K562 (cell line): ENCODE measurements around the gene ABCD4. TPM values are rescaled to one million over a fixed set of nuclear protein-coding genes. Genes with fewer than 3 reads are reported as not detected.

Experiments
- AFF1 ChIP-seq, 2 experiments: fragments of 450-650 bp; IDR thresholded peaks; 2 replicates each; pipeline ENCODE4 v1.6.1; 2018; ENCODE audit warnings: mild to moderate bottlenecking in 2 of 2, low read depth in 1 of 2; ENCODE audit not compliant: partially characterized antibody in 2 of 2
- ASH1L ChIP-seq: fragments of 450-650 bp; IDR thresholded peaks from 2 replicates; pipeline ENCODE4 v1.6.1; 2018; ENCODE audit warnings: borderline replicate concordance, mild to moderate bottlenecking, low read depth; ENCODE audit not compliant: partially characterized antibody
- ATF1 ChIP-seq, 2 experiments: fragments of 450-650 bp in 1 of 2; IDR thresholded peaks; 2 replicates each; pipeline ENCODE4 v1.6.1; 2016; ENCODE audit warnings: missing compliant biosample characterization in 1 of 2, missing genetic modification characterization in 1 of 2
- CREBBP ChIP-seq: IDR thresholded peaks from one replicate; pipeline ENCODE4 v1.6.1; 2012; ENCODE audit warnings: low read depth, mild to moderate bottlenecking, control low read depth, inconsistent platforms, low read length
- ELF2 ChIP-seq: fragments of 250-450 bp; sonication (Bioruptor Pico); IDR thresholded peaks from 2 replicates; pipeline ENCODE4 v1.5.0; 2021; ENCODE audit warnings: mild to moderate bottlenecking
- ETV5 ChIP-seq: sonication (generic); formaldehyde crosslinking; IDR thresholded peaks from 2 replicates; pipeline ENCODE4 v1.4.0; 2020; ENCODE audit warnings: low read depth, mild to moderate bottlenecking, missing genetic modification reagents
- ILK ChIP-seq: fragments of 450-650 bp; IDR thresholded peaks from 2 replicates; pipeline ENCODE4 v1.6.1; 2016; ENCODE audit warnings: missing genetic modification characterization, low read depth, mild to moderate bottlenecking, missing compliant biosample characterization, moderate library complexity, borderline replicate concordance
- KAT7 ChIP-seq: sonication (generic); formaldehyde crosslinking; IDR thresholded peaks from 2 replicates; pipeline ENCODE4 v1.8.0; 2022; ENCODE audit warnings: missing genetic modification reagents, mild to moderate bottlenecking, borderline replicate concordance
- NFE2L1 ChIP-seq: fragments of 450-650 bp; IDR thresholded peaks from 2 replicates; pipeline ENCODE4 v1.6.1; 2016; ENCODE audit warnings: missing genetic modification characterization, low read depth, mild to moderate bottlenecking, missing compliant biosample characterization, moderate library complexity, borderline replicate concordance
- PML ChIP-seq: IDR thresholded peaks from 2 replicates; pipeline ENCODE4 v1.6.1; 2012; ENCODE audit warnings: low read length, inconsistent platforms
- RB1 ChIP-seq: fragments of 450-650 bp; IDR thresholded peaks from 2 replicates; pipeline ENCODE4 v1.6.1; 2017; ENCODE audit warnings: low read depth, mild to moderate bottlenecking
- RBFOX2 ChIP-seq: fragments of 200-400 bp; formaldehyde crosslinking; IDR thresholded peaks from 2 replicates; pipeline ENCODE4 v1.6.1; 2017; ENCODE audit warnings: low read depth, mild to moderate bottlenecking, low read length, moderate library complexity
- ZHX1 ChIP-seq: fragments of 150-350 bp; conservative IDR thresholded peaks from 2 replicates; pipeline ENCODE4 v1.6.1; 2014; ENCODE audit warnings: low read length
- ZNF134 ChIP-seq: fragments of 250-450 bp; sonication (Bioruptor Pico); conservative IDR thresholded peaks from 2 replicates; pipeline ENCODE4 v1.4.0; 2020
- ZNF224 ChIP-seq: sonication (generic); formaldehyde crosslinking; IDR thresholded peaks from 2 replicates; pipeline ENCODE4 v1.8.0; 2022; ENCODE audit warnings: mild to moderate bottlenecking, missing genetic modification reagents
- ZNF324 ChIP-seq: fragments of 250-450 bp; sonication (Bioruptor Pico); IDR thresholded peaks from 2 replicates; pipeline ENCODE4 v1.4.0; 2020; ENCODE audit warnings: mild to moderate bottlenecking
- ZNF639 ChIP-seq, 2 experiments: fragments of 200-800 bp in 1 of 2; sonication (Bioruptor generic) in 1 of 2; sonication (generic) in 1 of 2; formaldehyde crosslinking in 1 of 2; IDR thresholded peaks in 1 of 2; conservative IDR thresholded peaks in 1 of 2; 2 replicates each; pipeline versions ENCODE4 v1.5.0 to v1.6.1; 2016 to 2020; ENCODE audit warnings: missing compliant biosample characterization in 1 of 2, missing genetic modification characterization in 1 of 2, missing genetic modification reagents in 1 of 2
- ZNF764 ChIP-seq: fragments of 250-450 bp; sonication (Bioruptor Pico); IDR thresholded peaks from 2 replicates; pipeline ENCODE4 v1.4.0; 2020; ENCODE audit warnings: low read depth, mild to moderate bottlenecking, moderate library complexity
- polyA plus RNA-seq, 8 experiments: library from polyadenylated mRNA; depleted of rRNA in 4 of 8; stranded (reverse) in 5 of 8; unstranded in 3 of 8; fragments of >200 nt; fragmentation: Nextera tagmentation in 2 of 8; fragmentation: Illumina TruSeq in 1 of 8; extraction: Ambion mirVana in 2 of 8; extraction: Trizol in 1 of 8; gene quantifications; 2 replicates each; pipeline versions ENCODE4 v1.2.1 to v1.2.3, GENCODE V29; 2011 to 2014; ENCODE audit warnings: inconsistent platforms in 1 of 8, missing spikeins in 1 of 8
- total RNA-seq, 7 experiments: library from RNA; depleted of rRNA in 6 of 7; stranded (reverse); fragments of >200 nt in 6 of 7; fragmentation: Illumina TruSeq in 2 of 7; extraction: Trizol in 2 of 7; gene quantifications; 2 replicates each; pipeline versions ENCODE4 v1.2.1 to v1.2.3, GENCODE V29; 2011 to 2021; ENCODE audit warnings: low replicate concordance in 1 of 7

Gene ABCD4
- total and polyA plus RNA-seq, 9 of the 15 experiments (the other 6 are each of a cell fraction or from before 2014, with no cell fraction given), result 3.5 to 17.2 (median 12.4) TPM

- TF ChIP-seq ELF2 (CRISPR knock-in tag), result 0 out of 2 replicates have a peak, but pooled peaks have one; percentile 18
- TF ChIP-seq ZNF639 (CRISPR knock-in tag; conservative IDR thresholded peaks at IDR 0.05 in 1 of 2, IDR thresholded peaks at IDR 0.05 in 1 of 2), result 0 out of 4 replicates have a peak, but pooled peaks of 1 of the 2 experiments have one; percentile 33
- peak; percentile 39; the same call in 1 of the 2 replicates for TF ChIP-seq PML
- TF ChIP-seq ZNF134 (CRISPR knock-in tag), result no peak
- TF ChIP-seq ILK (tag), result no peak
- no peak for TF ChIP-seq ZNF224 (CRISPR knock-in tag)
- no peak for TF ChIP-seq KAT7
- no peak for TF ChIP-seq NFE2L1
- peak; percentile 69; the same call in 1 of the 2 replicates for TF ChIP-seq RB1
- TF ChIP-seq ASH1L, result no peak
- TF ChIP-seq ATF1 (CRISPR knock-in tag; IDR thresholded peaks at IDR 0.05), result no peak
- TF ChIP-seq ATF1 (tag; IDR thresholded peaks at IDR 0.05), result peak; percentile 36; the same call in 1 of the 2 replicates
- TF ChIP-seq ETV5, result peak; percentile 65
- no peak for TF ChIP-seq AFF1 (IDR thresholded peaks at IDR 0.05; ENCODE audit: low read depth in 1 of 2, partially characterized antibody in 2 of 2)
- TF ChIP-seq RBFOX2, result peak; percentile 94
- TF ChIP-seq ZNF764 (CRISPR knock-in tag), result no peak
- no peak for TF ChIP-seq CREBBP
- no peak for TF ChIP-seq ZHX1
- TF ChIP-seq ZNF324 (CRISPR knock-in tag), result no peak
Measured at GRCh38 chr14:74302634-74303569, at the start of gene ABCD4 (continued).
